MM.1S (cell line): ENCODE data around the gene SEMA3E.

ENCODE experiments used
- DNase-seq: peaks from one replicate; pipeline ENCODE4 v3.0.0-alpha.2; 2015
- H2AFZ ChIP-seq: fragments of 300-600 bp; sonication (generic); 2 replicates; pipeline ENCODE4 v1.6.0; 2016; ENCODE audit warnings: antibody characterized with exemption, low read length
- H3F3A ChIP-seq: fragments of 300-600 bp; sonication (generic); 2 replicates; pipeline ENCODE4 v1.6.1; 2016; ENCODE audit warnings: mild to moderate bottlenecking, antibody characterized with exemption, low read length, moderate library complexity, mixed read lengths; ENCODE audit not compliant: insufficient read depth
- H3K27ac ChIP-seq: fragments of 300-600 bp; sonication (generic); 2 replicates; pipeline ENCODE4 v1.5.1; 2016; ENCODE audit warnings: mild to moderate bottlenecking, low read length
- H3K27me3 ChIP-seq: fragments of 300-600 bp; sonication (generic); replicated peaks from 2 replicates; pipeline ENCODE4 v1.6.0; 2016; ENCODE audit warnings: low read length; ENCODE audit not compliant: insufficient read depth
- H3K36me3 ChIP-seq: fragments of 300-600 bp; sonication (generic); replicated peaks from 2 replicates; pipeline ENCODE4 v1.6.1; 2016; ENCODE audit warnings: mild to moderate bottlenecking, low read length, mixed read lengths; ENCODE audit not compliant: insufficient read depth
- H3K4me1 ChIP-seq: fragments of 300-600 bp; sonication (generic); 2 replicates; pipeline ENCODE4 v1.6.1; 2016; ENCODE audit warnings: low read length, mixed read lengths
- H3K4me2 ChIP-seq: fragments of 300-600 bp; sonication (generic); 2 replicates; pipeline ENCODE4 v1.6.0; 2016; ENCODE audit warnings: low read depth, low read length
- H3K4me3 ChIP-seq: fragments of 300-600 bp; sonication (generic); 2 replicates; pipeline ENCODE4 v1.5.1; 2016; ENCODE audit warnings: low read length, mixed read lengths
- H3K79me2 ChIP-seq: fragments of 300-600 bp; sonication (generic); 2 replicates; pipeline ENCODE4 v1.6.1; 2016; ENCODE audit warnings: mixed run types, low read length, mixed read lengths
- H3K9ac ChIP-seq: fragments of 300-600 bp; sonication (generic); 2 replicates; pipeline ENCODE4 v1.6.1; 2016; ENCODE audit warnings: low read length, mixed read lengths
- H3K9me2 ChIP-seq: fragments of 300-600 bp; sonication (generic); replicated peaks from 2 replicates; pipeline ENCODE4 v1.6.1; 2016; ENCODE audit warnings: mild to moderate bottlenecking, low read length, mixed read lengths; ENCODE audit not compliant: insufficient read depth
- H3K9me3 ChIP-seq: fragments of 300-600 bp; sonication (generic); replicated peaks from 2 replicates; pipeline ENCODE4 v1.6.1; 2016; ENCODE audit warnings: mild to moderate bottlenecking, low read length, mixed read lengths; ENCODE audit not compliant: insufficient read depth
- H4K20me1 ChIP-seq: fragments of 300-600 bp; sonication (generic); 2 replicates; pipeline ENCODE4 v1.6.1; 2016; ENCODE audit warnings: mild to moderate bottlenecking, low read length, moderate library complexity, mixed read lengths; ENCODE audit not compliant: insufficient read depth
- CTCF ChIP-seq: fragments of 300-600 bp; sonication (generic); IDR thresholded peaks from 2 replicates; pipeline ENCODE4 v1.5.1; 2016; ENCODE audit warnings: antibody characterized with exemption, low read length, mixed read lengths
- EZH2 ChIP-seq: fragments of 300-600 bp; sonication (generic); optimal IDR thresholded peaks from 2 replicates; pipeline ENCODE3; 2017; ENCODE audit warnings: low read depth, mild to moderate bottlenecking, antibody characterized with exemption, low read length, mixed read lengths
- EZH2phosphoT487 ChIP-seq: fragments of 300-600 bp; sonication (generic); IDR thresholded peaks from 2 replicates; pipeline ENCODE4 v1.6.1; 2018; ENCODE audit warnings: antibody characterized with exemption, low read length

The SEMA3E gene

GRCh38 chr7:83550100-83550499 is 98.8 kb downstream of the SEMA3E start:
- H3K9me2 ChIP-seq, result no peaks in the 10 kb centered on the region
- no peaks in the 10 kb centered on the region for H3K9me3 ChIP-seq
- TF ChIP-seq EZH2phosphoT487 (no peak), EZH2 (no peak), CTCF (no peak)
- H3K79me2 ChIP-seq, result no peaks in the 10 kb centered on the region
- H3K27ac ChIP-seq, result no peak overlapping the region
- peaks cover 6% of the 10 kb centered on the region for H3K4me1 ChIP-seq
- no peak overlapping the region for H2AFZ ChIP-seq
- H3K9ac ChIP-seq, result no peak overlapping the region
- no peaks in the 10 kb centered on the region for H3K36me3 ChIP-seq
- no peaks in the 10 kb centered on the region for H4K20me1 ChIP-seq
- H3K4me3 ChIP-seq, result no peak overlapping the region
- H3K27me3 ChIP-seq, result no peaks in the 10 kb centered on the region
- H3F3A ChIP-seq, result no peaks in the 10 kb centered on the region
- DNase-seq, result no peak
- no peak overlapping the region for H3K4me2 ChIP-seq

- DNase-seq, result no peak
- Histone ChIP-seq H3K9me3 (no peaks in the 10 kb centered on the region), H3K36me3 (no peaks in the 10 kb centered on the region), H3K9me2 (no peaks in the 10 kb centered on the region), H2AFZ (no peak overlapping the region), H3K27ac (no peak overlapping the region), H4K20me1 (no peaks in the 10 kb centered on the region), H3K27me3 (no peaks in the 10 kb centered on the region), H3K9ac (no peak overlapping the region), H3K4me3 (no peak overlapping the region), H3K4me1 (peaks cover 6% of the 10 kb centered on the region), H3K4me2 (no peak overlapping the region), H3K79me2 (no peaks in the 10 kb centered on the region), H3F3A (no peaks in the 10 kb centered on the region)
- TF ChIP-seq EZH2 (no peak), EZH2phosphoT487 (no peak), CTCF (no peak)
These were observed 100.7 kb downstream of the SEMA3E start for GRCh38 chr7:83548250-83548649.

- H3F3A ChIP-seq, result no peaks in the 10 kb centered on the region
- H4K20me1 ChIP-seq, result no peaks in the 10 kb centered on the region
- H3K4me2 ChIP-seq, result no peak overlapping the region
- no peaks in the 10 kb centered on the region for H3K36me3 ChIP-seq
- H2AFZ ChIP-seq, result no peak overlapping the region
- H3K27ac ChIP-seq, result peak overlapping the region; percentile 11; the same call in 1 of the 2 replicates
- TF ChIP-seq EZH2, result no peak
- TF ChIP-seq CTCF, result no peak
- TF ChIP-seq EZH2phosphoT487, result no peak
- H3K9me3 ChIP-seq, result no peaks in the 10 kb centered on the region
- H3K27me3 ChIP-seq, result no peaks in the 10 kb centered on the region
- no peak overlapping the region for H3K4me3 ChIP-seq
- no peaks in the 10 kb centered on the region for H3K79me2 ChIP-seq
- DNase-seq, result peak; percentile 87
- H3K9ac ChIP-seq, result no peak overlapping the region
- no peaks in the 10 kb centered on the region for H3K9me2 ChIP-seq
- H3K4me1 ChIP-seq, result peaks cover 6% of the 10 kb centered on the region
These were observed 101.4 kb downstream of the SEMA3E start for GRCh38 chr7:83547526-83547925.
